SW480 (cell line): ENCODE data around the gene IRF3.
A peak's percentile ranks its signal among the peaks of the same experiment; 100 is the strongest.
"Not testable (repeated sequence)": the region's sequence is repeated elsewhere in the genome, so short reads cannot be mapped to it uniquely, and the experiment has no call there.

Experiments
- DNase-seq: peaks from one replicate; pipeline ENCODE4 v3.0.0-alpha.2; 2016; ENCODE audit warnings: low spot score

The IRF3 gene

DNA sequence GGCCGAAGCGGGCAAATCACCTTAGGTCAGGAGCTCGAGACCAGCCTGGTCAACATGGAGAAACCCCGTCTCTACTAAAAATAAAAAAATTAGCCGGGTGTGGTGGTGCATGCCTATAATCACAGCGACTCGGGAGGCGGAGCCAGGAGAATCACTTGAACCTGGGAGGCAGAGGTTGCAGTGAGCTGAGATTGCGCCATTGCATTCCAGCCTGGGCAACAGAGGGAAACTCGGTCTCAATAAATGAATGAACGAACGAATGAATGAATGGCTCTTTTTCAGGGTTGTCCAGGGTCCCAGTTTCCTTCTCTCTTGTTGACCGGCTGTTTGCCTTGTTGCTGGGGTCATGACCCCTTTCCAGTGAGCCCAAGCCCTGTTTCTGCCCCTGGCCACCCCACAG, 47.8 kb downstream of the IRF3 start:
- DNase-seq: not testable (repeated sequence)

DNA sequence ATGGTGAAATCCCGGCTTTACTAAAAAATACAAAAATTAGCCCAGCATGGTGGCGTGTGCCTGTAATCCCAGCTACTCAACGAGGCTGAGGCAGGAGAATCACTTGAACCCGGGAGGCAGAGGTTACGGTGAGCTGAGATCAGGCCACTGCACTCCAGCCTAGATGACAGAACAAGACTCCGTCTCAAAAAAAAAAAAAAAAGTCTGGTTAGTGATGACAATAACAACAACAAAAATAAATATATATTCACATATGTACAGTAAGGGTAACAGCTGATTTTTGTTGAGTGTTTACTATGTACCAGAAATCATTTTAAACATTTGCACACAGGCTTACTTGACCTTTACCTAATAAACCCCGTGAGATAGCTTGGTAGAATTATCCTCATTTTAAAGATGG, 48.7 kb downstream of the IRF3 start:
- no peak for DNase-seq

DNA sequence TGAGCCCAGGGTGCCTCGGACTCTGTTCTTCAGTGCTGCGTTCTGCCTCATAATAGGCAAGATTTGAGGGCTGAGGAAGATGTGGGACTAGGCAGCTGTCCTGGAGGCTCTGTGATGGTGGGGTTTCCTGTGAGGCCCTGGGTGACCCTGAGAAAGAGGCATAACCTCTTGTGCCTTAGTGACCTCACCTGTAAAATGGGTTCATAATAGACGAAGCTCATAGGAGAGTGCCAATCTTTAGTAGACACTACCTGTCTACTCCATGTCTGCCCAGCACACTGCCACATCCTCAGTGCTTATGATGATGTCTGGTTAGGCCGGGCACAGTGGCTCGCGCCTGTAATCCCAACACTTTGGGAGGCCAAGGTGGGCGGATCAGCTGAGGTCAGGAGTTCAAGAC, 49.1 kb downstream of the IRF3 start:
- no peak for DNase-seq

DNA sequence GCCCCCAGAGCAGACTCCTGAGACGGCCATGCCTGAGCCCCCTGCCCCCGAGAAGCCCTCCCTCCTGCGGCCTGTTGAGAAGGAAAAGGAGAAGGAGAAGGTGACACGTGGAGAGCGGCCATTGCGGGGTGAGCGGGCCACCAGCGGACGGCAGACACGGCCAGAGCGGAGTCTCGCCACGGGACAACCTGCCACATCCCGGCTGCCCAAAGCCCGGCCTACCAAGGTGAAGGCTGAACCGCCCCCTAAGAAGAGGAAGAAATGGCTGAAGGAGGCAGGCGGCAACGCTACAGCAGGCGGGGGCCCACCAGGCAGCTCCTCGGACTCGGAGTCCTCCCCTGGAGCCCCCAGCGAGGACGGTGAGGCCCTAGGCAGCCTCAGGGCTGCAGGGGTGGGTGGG, 49.8 kb downstream of the IRF3 start:
- DNase-seq: no peak

DNA sequence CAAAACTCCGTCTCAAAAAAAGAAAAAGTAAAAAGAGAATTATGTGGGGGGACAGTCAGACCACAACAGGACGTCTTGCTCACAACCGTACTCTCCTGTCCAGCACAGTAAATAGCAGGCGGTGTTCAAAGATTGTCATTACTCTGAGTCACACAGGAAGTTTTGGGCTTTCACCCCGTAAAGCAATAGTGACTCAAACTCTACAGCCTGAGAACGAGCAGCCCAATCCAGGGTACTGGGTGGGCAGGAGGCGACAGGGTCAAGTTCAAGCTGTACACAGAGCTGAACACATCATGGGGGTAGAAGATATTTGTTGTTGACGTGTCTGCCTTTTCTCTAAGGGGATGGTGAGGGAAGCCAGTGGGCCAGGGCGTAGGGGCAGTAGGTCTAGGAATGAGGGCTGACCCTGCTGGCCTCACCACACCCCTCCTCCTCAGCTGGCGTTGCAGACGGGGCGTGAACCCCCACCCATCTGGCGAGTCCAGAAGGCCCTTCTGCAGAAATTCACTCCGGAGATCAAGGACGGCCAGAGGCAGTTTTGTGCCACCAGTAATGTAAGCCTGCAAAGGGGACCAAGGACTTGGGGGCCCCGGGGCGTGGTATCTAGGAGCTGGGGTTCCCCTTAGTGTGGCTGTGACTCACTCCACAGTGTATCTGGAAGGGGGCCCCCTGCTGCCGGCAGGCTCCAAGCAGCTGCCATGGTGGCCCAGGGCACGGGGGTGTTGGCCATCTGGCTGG, 51.4 kb downstream of the IRF3 start:
- DNase-seq: peak; percentile 81

DNA sequence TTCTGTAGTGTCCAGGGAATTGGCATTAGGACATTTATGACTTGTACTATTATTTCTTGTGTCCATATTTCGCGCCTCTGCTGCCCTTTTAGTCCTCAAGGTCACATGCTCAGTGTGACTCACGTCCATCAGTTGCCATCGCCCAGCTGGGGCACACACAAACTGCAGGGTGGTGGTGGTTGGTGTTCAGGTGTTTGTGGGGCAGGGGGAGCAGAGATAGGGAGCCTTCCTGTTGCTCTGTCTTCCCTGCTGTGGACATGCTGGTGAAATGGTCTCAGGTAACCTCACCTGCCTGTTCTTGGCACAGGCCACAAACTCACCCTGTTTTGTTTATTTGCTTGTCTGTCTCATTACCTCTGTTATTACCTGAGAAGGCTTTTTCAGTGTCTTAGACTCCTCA, 52.3 kb downstream of the IRF3 start:
- DNase-seq: peak; percentile 64
